Measurements from ENCODE around the gene C2orf72.

Gene C2orf72

GRCh38 chr2:231049286-231050017, 12.1 kb downstream of the C2orf72 start:
- Histone ChIP-seq H3K79me2 (ENCODE audit: control insufficient read depth, low read length) (no peaks in the 10 kb centered on the region), H3K4me1 (ENCODE audit: control insufficient read depth, low read length) (peaks cover 15% of the 10 kb centered on the region), H3K9me2 (replicated peaks; ENCODE audit: control insufficient read depth, low read length) (no peaks in the 10 kb centered on the region), H3K36me3 (ENCODE audit: control insufficient read depth, low read length) (no peaks in the 10 kb centered on the region), H3K27ac (ENCODE audit: low read depth, low read length) (no peak overlapping the region), H3K9me3 (ENCODE audit: control insufficient read depth, insufficient read depth, low read length) (no peaks in the 10 kb centered on the region), H3K4me2 (ENCODE audit: low read length) (no peak overlapping the region), H3K4me3 (ENCODE audit: low read length) (no peak overlapping the region), H3F3A (ENCODE audit: control insufficient read depth, insufficient read depth) (no peaks in the 10 kb centered on the region), H4K20me1 (ENCODE audit: control insufficient read depth, insufficient read depth, low read depth, low read length) (no peaks in the 10 kb centered on the region), H3K27me3 (ENCODE audit: control insufficient read depth, low read length) (peaks cover 36% of the 10 kb centered on the region)
- TF ChIP-seq EZH2phosphoT487 (IDR thresholded peaks at IDR 0.05; ENCODE audit: borderline replicate concordance, low read length) (no peak), CTCF (IDR thresholded peaks at IDR 0.05; ENCODE audit: low read depth, low read length, poor library complexity, severe bottlenecking) (no peak)

- no peaks in the 10 kb centered on the region for H4K20me1 ChIP-seq (ENCODE audit: control insufficient read depth, insufficient read depth, low read depth, low read length)
- TF ChIP-seq CTCF (IDR thresholded peaks at IDR 0.05; ENCODE audit: low read depth, low read length, poor library complexity, severe bottlenecking) (no peak), EZH2phosphoT487 (IDR thresholded peaks at IDR 0.05; ENCODE audit: borderline replicate concordance, low read length) (no peak)
- H3K27ac ChIP-seq (ENCODE audit: low read depth, low read length) = no peak overlapping the region
- no peak overlapping the region for H3K4me2 ChIP-seq (ENCODE audit: low read length)
- no peaks in the 10 kb centered on the region for H3K36me3 ChIP-seq (ENCODE audit: control insufficient read depth, low read length)
- H3K79me2 ChIP-seq (ENCODE audit: control insufficient read depth, low read length) = no peaks in the 10 kb centered on the region
- no peaks in the 10 kb centered on the region for H3F3A ChIP-seq (ENCODE audit: control insufficient read depth, insufficient read depth)
- peaks cover 36% of the 10 kb centered on the region for H3K27me3 ChIP-seq (ENCODE audit: control insufficient read depth, low read length)
- no peak overlapping the region for H3K4me3 ChIP-seq (ENCODE audit: low read length)
- no peaks in the 10 kb centered on the region for H3K9me3 ChIP-seq (ENCODE audit: control insufficient read depth, insufficient read depth, low read length)
- peaks cover 15% of the 10 kb centered on the region for H3K4me1 ChIP-seq (ENCODE audit: control insufficient read depth, low read length)
- no peaks in the 10 kb centered on the region for H3K9me2 ChIP-seq (replicated peaks; ENCODE audit: control insufficient read depth, low read length)
Observed at GRCh38 chr2:231050018-231050901, 12.9 kb downstream of the C2orf72 start.

GRCh38 chr2:231051116-231051515, 13.8 kb downstream of the C2orf72 start:
- no peak overlapping the region for H3K4me2 ChIP-seq (ENCODE audit: low read length)
- H3K9me3 ChIP-seq (ENCODE audit: control insufficient read depth, insufficient read depth, low read length) = no peaks in the 10 kb centered on the region
- H3K9me2 ChIP-seq (replicated peaks; ENCODE audit: control insufficient read depth, low read length) = no peaks in the 10 kb centered on the region
- no peaks in the 10 kb centered on the region for H3K36me3 ChIP-seq (ENCODE audit: control insufficient read depth, low read length)
- H3K4me1 ChIP-seq (ENCODE audit: control insufficient read depth, low read length) = peaks cover 18% of the 10 kb centered on the region
- no peaks in the 10 kb centered on the region for H3K79me2 ChIP-seq (ENCODE audit: control insufficient read depth, low read length)
- peaks cover 36% of the 10 kb centered on the region for H3K27me3 ChIP-seq (ENCODE audit: control insufficient read depth, low read length)
- no peaks in the 10 kb centered on the region for H3F3A ChIP-seq (ENCODE audit: control insufficient read depth, insufficient read depth)
- no peak for TF ChIP-seq EZH2phosphoT487 (IDR thresholded peaks at IDR 0.05; ENCODE audit: borderline replicate concordance, low read length)
- no peak for TF ChIP-seq CTCF (IDR thresholded peaks at IDR 0.05; ENCODE audit: low read depth, low read length, poor library complexity, severe bottlenecking)
- no peak overlapping the region for H3K27ac ChIP-seq (ENCODE audit: low read depth, low read length)
- H4K20me1 ChIP-seq (ENCODE audit: control insufficient read depth, insufficient read depth, low read depth, low read length) = no peaks in the 10 kb centered on the region
- no peak overlapping the region for H3K4me3 ChIP-seq (ENCODE audit: low read length)
